SH-SY5Y (cell line): Measurements from ENCODE around the gene NBAS.

ENCODE experiments used
- GATA2 ChIP-seq: IDR thresholded peaks from 2 replicates; pipeline ENCODE4 v1.6.1; 2011; ENCODE audit warnings: mild to moderate bottlenecking, low read depth, low read length
- GATA3 ChIP-seq: IDR thresholded peaks from 2 replicates; pipeline ENCODE4 v1.6.1; 2011; ENCODE audit warnings: low read depth, mild to moderate bottlenecking, low read length, moderate library complexity

NBAS gene

DNA sequence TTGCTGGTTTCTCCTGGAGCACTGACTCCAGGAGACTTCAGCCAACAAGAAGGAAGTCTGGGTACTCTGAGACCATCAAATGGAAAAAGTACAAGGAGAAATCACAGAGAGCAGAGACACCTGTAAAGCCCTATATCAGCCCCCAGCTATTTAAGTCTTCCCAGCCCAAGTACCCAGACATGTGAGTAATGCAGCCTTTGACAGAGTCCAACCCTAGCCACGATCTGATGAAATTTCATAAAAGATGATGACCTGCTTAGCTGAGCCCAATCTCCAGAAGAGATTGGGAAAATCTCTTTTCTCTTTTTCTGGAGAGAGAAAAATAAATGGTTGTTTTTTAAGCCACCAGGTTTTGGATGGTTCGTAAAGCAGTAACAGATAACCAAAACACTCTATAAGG lies 196.6 kb downstream of the NBAS start:
- TF ChIP-seq GATA2 = no peak
- TF ChIP-seq GATA3 = no peak

- TF ChIP-seq GATA2 = no peak
- no peak for TF ChIP-seq GATA3
Observed at GRCh38 chr2:15363734-15364133, 197.4 kb downstream of the NBAS start.

DNA sequence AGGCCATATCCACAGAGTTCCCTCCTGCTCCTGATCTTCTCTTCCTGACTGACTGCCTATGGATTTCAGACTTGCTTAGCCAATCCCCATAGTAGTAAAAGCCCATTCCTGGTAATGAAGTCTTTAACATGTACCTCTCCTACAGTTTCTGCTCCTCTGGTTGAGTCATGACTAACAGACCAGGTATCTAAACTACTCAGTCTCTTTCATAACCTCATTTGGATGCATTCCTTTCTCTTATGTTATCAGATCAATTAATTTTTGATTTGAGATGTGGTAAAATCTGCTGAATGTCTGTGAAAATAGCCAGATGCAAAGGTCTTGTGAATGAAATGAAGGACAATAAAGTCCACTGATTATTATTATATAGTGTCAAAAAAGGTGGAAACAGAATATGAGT lies 198.0 kb downstream of the NBAS start:
- TF ChIP-seq GATA3 (no peak), GATA2 (no peak)

DNA sequence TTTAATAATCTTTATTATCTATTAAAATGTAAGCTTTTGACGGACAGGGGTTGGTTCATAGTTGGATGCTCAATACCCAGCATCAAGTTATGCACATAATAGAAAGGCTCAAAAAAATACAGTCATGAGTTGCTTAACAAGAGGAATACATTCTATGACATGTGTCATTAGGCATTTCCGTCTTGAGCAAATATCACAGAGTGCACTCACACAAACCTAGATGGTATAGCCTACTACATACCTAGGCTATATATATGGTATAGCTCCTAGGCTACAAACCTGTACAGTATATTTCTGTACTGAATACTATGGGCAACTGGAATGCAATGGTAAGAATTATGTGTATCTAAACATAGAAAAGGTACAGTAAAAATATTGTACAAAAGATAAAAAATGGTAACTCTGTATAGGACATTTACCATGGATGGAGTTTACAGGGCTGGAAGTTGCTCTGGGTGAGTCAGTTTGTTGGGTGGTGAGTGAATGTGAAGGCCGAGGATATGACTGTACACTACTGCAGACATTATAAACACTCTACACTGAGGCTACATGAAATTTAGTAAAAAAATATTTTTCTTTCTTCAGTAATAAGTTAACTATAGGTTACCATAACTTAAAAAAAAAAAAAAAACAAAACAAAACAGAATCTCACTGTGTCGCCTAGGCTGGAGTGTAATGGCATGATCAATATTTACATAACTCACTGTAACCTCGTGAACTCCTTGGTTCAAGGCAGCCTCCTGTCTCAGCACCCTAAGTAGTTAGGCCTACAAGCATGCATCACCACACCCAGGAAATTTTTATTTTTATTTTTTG lies 201.2 kb downstream of the NBAS start:
- TF ChIP-seq GATA3 (no peak), GATA2 (no peak)

GRCh38 chr2:15357922-15358321 lies 203.2 kb downstream of the NBAS start:
- no peak for TF ChIP-seq GATA2
- no peak for TF ChIP-seq GATA3

GRCh38 chr2:15357186-15357585 lies 203.9 kb downstream of the NBAS start:
- no peak for TF ChIP-seq GATA2
- no peak for TF ChIP-seq GATA3

- no peak for TF ChIP-seq GATA2
- TF ChIP-seq GATA3 = no peak
Observed at GRCh38 chr2:15355386-15355785, 205.7 kb downstream of the NBAS start.

- TF ChIP-seq GATA2 = no peak
- no peak for TF ChIP-seq GATA3
Observed at GRCh38 chr2:15354596-15355366, 206.4 kb downstream of the NBAS start.

DNA sequence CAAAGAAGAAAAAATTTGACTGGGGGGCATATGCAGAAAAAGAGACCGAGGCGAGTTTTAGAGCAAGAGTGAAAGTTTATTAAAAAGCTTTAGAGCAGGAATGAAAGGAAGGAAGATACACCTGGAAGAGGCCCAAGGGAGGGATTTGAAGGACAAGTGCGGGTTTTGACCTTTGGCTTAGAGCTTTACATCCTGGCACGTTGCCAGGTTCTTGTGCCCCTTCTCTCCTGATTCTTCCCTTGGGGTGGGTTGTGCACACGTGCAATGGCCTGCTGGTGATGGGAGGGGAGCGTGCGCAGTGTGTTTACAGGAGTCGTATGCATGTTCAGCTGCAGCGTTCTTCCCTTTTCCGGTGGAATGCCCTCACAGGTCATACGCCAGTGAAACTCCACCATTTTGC lies 208.8 kb downstream of the NBAS start:
- TF ChIP-seq GATA2 = no peak
- no peak for TF ChIP-seq GATA3

- TF ChIP-seq GATA2 (no peak), GATA3 (no peak)
Observed at GRCh38 chr2:15348636-15349035, 212.5 kb downstream of the NBAS start.

GRCh38 chr2:15348045-15348444 lies 213.1 kb downstream of the NBAS start:
- TF ChIP-seq GATA2 = no peak
- no peak for TF ChIP-seq GATA3

- no peak for TF ChIP-seq GATA2
- TF ChIP-seq GATA3 = no peak
Observed at GRCh38 chr2:15346624-15347023, 214.5 kb downstream of the NBAS start.

DNA sequence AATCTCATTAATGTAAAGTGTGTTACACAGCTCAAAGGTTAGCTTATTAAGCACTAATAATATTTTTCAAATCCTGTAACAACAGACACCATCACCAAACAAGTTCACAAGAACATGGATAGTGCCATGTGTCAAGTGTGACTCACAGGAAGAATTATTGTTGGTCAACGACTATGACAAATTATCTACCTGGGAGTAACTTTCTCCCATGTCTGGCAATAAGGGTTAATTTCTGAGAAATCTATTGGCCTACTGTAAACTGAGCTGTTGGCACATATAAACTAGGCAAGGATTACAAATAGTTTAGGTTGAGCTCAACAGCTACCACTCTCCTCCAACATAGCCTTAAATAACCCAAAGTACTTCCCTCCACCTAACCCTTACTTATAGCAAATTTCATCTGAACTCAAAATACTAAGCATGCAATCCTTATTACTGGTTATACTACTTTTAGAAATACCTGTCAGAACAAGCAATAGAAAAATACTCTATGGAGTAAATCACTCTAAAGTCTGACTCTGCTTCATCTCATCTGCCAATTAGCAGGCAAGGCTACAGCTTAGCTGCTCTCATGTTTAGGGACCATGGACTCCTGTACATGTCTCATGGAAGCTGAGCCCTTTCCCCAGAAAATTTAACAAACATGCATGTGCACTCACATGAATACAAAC lies 223.0 kb downstream of the NBAS start:
- TF ChIP-seq GATA3 (no peak), GATA2 (no peak)

- TF ChIP-seq GATA2 (no peak), GATA3 (no peak)
Observed at GRCh38 chr2:15334644-15335326, 226.3 kb downstream of the NBAS start.
